ENCODE results near the gene OLFM2.
A peak's percentile ranks its signal among the peaks of the same experiment; 100 is the strongest.
"Not testable (repeated sequence)": the region's sequence is repeated elsewhere in the genome, so short reads cannot be mapped to it uniquely, and the experiment has no call there.

The OLFM2 gene

GRCh38 chr19:9863759-9864158 lies 72.6 kb downstream of the OLFM2 start:
- no peak for DNase-seq (ENCODE audit: low read depth, low spot score)

- no peak for DNase-seq (ENCODE audit: low read depth, low spot score)
Measured at GRCh38 chr19:9862938-9863337, 73.4 kb downstream of the OLFM2 start.

GRCh38 chr19:9861503-9861902 lies 74.8 kb downstream of the OLFM2 start:
- DNase-seq (ENCODE audit: low read depth, low spot score), result no peak

DNA sequence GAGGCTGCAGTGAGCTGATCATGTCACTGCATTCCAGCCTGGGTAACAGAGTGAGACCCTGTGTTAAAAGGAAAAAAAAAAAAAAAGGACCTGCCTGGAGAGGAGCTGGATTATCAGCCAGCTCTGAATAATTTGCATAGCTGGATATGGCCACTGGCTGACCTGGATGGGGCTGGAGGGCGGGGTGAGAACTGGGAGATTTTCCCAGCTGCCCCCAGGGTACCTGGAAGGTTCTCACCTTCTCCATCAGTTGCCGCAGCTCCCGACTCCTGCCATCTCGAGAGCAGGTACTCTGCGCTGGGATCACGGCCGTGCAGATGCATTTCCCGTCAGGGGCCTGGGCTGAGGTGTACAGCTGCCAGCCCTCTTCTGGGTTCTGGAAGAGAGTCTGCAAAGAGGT lies 75.9 kb downstream of the OLFM2 start:
- no peak for DNase-seq (ENCODE audit: low read depth, low spot score)

GRCh38 chr19:9858766-9859165 lies 77.5 kb downstream of the OLFM2 start:
- DNase-seq (ENCODE audit: low read depth, low spot score), result no peak

DNA sequence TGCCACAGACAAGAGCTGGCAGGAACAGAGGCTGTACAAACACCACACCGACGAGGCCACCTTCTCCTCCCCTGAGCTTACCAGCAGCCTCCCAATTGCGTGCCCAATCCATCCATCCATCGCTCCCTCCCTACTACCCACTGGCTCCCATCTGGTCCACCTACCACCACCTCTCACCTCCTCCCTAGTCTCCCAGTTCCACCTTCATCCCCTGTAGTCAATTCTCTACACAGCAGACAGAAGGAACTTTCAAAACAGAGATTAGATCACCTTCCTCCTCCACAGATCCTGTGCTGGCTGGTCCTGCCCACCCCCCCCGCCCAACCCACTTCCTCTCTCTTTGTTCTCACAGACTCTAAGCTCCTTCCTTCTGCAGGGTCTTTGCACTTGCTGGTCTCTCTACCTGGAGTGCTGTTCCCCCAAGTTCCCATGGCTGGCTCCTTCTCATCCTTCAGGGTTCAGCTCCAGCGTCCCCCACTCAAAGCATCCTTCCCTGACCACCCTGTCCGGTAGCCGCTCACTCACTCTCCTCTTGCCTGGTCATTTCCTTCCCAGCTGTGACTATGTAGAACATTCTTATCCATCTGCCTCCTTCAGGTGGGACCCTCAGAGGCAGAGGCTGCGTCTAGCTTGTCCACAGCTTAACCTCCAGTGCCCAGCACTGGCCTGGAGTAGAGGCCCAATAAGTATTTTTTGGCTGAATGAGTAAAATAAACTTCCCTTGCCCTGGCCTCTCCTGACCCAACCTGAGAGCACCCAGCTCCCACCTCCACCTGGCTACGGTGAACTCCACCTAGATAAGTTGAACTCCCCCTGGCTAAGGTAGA lies 78.2 kb downstream of the OLFM2 start:
- no peak for DNase-seq (ENCODE audit: low read depth, low spot score)

GRCh38 chr19:9857076-9857721 lies 79.1 kb downstream of the OLFM2 start:
- no peak for DNase-seq (ENCODE audit: low read depth, low spot score)

- no peak for DNase-seq (ENCODE audit: low read depth, low spot score)
Measured at GRCh38 chr19:9856609-9857008, 79.7 kb downstream of the OLFM2 start.

DNA sequence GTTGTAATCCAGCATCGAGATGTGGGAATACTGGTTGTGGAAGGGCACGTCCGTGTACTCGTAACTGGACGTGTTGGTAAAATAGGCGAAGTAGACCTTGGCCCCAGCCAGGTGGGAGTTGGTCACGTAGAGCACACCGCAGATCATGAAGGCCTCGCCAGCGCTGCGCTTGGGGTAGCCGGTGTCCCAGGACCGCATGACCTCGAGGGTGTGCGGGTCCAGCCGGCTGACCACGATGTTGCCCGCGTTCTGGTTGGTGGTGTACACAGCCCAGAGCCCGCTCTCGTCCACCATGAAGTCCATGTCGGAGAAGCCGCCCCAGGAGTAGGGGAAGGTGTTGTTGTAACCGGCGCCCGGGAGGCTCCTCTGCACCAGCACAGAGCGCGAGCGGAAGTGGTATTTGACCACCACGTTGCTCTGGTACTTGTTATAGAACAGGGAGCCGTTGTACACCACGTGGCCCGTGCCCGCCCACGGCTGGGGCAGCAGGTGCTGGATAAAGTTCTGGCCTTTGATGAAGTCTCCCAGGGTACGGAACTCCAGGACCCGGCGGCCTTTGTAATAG lies 82.0 kb downstream of the OLFM2 start:
- DNase-seq (ENCODE audit: low read depth, low spot score), result no peak

GRCh38 chr19:9850235-9850959 lies 85.9 kb downstream of the OLFM2 start:
- DNase-seq (ENCODE audit: low read depth, low spot score), result no peak

DNA sequence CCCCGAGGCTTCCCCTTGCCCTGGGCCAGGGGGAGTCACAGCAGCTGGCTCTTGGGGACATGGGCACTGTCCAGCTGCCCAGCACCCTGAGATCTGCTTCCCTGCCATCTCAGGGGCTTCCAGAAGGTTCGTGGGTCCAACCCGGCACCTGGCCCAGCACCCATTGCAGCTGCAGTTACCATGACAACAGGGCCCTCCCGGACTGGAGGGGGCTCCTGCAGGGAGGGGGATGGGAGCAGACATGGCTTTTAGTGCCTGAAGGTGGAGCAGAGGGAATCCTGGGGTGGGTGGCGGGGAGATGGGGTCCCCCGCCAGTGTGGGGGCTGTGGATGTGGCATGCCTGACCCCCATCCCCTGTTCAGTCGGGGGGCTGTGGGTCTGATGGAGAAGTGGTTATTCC lies 86.5 kb downstream of the OLFM2 start:
- no peak for DNase-seq (ENCODE audit: low read depth, low spot score)

DNA sequence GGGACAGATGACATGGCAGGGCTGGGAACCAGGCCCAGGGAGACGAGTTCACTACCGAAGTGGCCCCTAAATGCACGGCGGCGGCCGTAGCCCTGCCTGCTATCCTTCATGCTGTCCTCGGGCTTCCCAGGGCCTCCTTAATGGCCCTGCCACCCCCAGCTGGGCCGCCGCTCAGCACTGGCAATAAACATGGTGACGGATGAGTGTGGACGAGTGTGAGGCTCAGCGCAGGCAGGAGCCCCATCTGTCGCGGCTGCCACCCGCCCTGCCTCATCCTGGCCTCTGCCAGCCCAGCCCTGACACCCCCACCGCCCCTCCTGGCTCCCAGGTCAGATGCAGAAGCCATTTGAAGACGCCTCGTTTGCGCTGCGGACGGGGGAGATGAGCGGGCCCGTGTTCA lies 87.6 kb downstream of the OLFM2 start:
- no peak for DNase-seq (ENCODE audit: low read depth, low spot score)

GRCh38 chr19:9848060-9848459 lies 88.3 kb downstream of the OLFM2 start:
- DNase-seq (ENCODE audit: low read depth, low spot score), result peak; percentile 31

DNA sequence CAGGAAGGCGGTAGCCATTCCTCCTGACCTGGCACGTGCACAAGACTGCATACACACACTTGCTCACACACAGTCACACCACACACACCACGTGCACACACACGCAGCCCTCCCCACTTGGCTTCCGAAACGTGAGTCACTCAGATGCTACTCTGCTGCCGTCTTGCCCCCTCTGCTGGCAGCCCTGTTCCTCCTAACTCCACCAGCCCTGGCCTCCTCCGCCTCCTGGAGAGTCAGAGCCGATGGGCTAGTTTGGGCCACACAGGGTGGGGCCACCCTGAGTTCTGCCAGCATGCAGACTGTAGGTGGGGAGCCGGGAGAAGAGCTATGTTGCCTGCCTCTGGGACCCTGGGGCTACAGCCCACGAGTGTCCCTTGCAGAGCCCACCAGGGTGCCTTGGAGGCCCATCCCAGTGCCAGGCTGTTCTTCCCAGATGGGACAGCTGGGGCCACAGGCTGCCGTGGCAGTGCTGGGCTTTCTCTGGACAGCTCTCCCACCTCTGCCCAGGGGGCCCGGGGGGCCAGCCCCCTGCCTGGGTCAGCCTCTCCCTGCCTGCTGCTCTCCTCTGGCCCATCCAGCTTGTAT lies 89.1 kb downstream of the OLFM2 start:
- DNase-seq (ENCODE audit: low read depth, low spot score), result peak; percentile 93

GRCh38 chr19:9843626-9844273 lies 92.6 kb downstream of the OLFM2 start:
- not testable (repeated sequence) for DNase-seq (ENCODE audit: low read depth, low spot score)

- no peak for DNase-seq (ENCODE audit: low read depth, low spot score)
Measured at GRCh38 chr19:9842834-9843625, 93.3 kb downstream of the OLFM2 start.

GRCh38 chr19:9839415-9839814 lies 96.9 kb downstream of the OLFM2 start:
- no peak for DNase-seq (ENCODE audit: low read depth, low spot score)

DNA sequence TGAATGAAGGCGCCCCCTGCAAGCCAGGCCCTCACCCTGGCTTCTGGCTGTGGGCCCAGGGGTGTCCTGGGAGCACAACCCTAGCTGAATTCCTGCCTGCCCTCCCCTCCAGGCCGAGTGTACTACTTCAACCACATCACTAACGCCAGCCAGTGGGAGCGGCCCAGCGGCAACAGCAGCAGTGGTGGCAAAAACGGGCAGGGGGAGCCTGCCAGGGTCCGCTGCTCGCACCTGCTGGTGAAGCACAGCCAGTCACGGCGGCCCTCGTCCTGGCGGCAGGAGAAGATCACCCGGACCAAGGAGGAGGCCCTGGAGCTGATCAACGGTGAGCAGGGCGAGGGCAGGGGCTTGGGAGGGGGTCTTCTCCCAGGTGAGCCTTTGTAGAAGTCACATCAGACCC lies 98.0 kb downstream of the OLFM2 start:
- no peak for DNase-seq (ENCODE audit: low read depth, low spot score)

DNA sequence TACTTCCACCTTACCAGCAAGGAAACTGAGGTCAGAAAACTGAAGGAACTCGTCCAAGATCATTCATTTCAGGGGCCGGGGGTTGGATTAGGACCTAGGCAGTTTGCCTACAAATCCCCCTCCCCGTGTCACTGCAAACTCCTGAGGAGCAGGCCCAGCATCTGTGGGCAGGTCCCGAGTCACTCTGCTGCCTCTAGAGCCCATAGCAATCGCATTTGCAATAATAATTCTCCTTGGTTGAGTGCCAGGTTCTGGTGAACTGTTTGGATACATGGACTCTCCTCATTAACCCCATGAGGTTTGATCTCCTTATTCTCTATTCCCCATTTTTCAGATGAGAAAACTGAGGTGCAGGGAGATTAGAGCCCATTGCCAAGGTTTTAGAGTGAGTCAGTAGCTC lies 100.3 kb downstream of the OLFM2 start:
- DNase-seq (ENCODE audit: low read depth, low spot score), result peak; percentile 50

GRCh38 chr19:9835507-9835949 lies 100.8 kb downstream of the OLFM2 start:
- no peak for DNase-seq (ENCODE audit: low read depth, low spot score)
